Naive thymus-derived CD4-positive, alpha-beta T cell (primary cell): Measurements from ENCODE around the gene VWA5B1. TPM values are rescaled to one million over a fixed set of nuclear protein-coding genes. Genes with fewer than 3 reads are reported as not detected.

Source experiments
- ATAC-seq: fragments of 150-1000 bp; cut with Tn5 transposase; 2 replicates; pipeline ENCODE4 v1.10.0; 2021; ENCODE audit warnings: mild to moderate bottlenecking, moderate library complexity
- CTCF ChIA-PET: fragments of 350-600 bp; sonication (Branson Sonifier 250); formaldehyde crosslinking; loops from one replicate; lab custom pipeline; 2021; ENCODE audit warnings: antibody characterized with exemption; lab: Charles Lee
- POLR2A ChIA-PET: fragments of 350-600 bp; sonication (Branson Sonifier 250); formaldehyde crosslinking; loops from one replicate; lab custom pipeline; 2021; ENCODE audit warnings: antibody characterized with exemption, inconsistent platforms; lab: Charles Lee
- DNase-seq, 9 donors: peaks; one replicate each; pipeline versions ENCODE4 v3.0.0 to v3.0.0-alpha.2; 2020 to 2022; ENCODE audit warnings: mixed read lengths in 1 of 9
- H3K27ac ChIP-seq: one replicate; pipeline ENCODE4 v1.7.0; 2013; ENCODE audit warnings: mild to moderate bottlenecking, low read depth, low read length, moderate library complexity
- H3K27me3 ChIP-seq, 2 donors: one replicate each; pipeline ENCODE4 v1.7.0; 2013; ENCODE audit warnings: low read length in 2 of 2, mild to moderate bottlenecking in 2 of 2, moderate library complexity in 2 of 2; ENCODE audit not compliant: control insufficient read depth in 2 of 2, insufficient read depth in 2 of 2
- H3K36me3 ChIP-seq, 3 experiments: 1 replicate in 2 of 3; 2 replicates in 1 of 3; pipeline ENCODE4 v1.7.0; 2013; ENCODE audit warnings: low read length in 3 of 3, mild to moderate bottlenecking in 3 of 3, moderate library complexity in 1 of 3; ENCODE audit not compliant: insufficient read depth in 3 of 3, control insufficient read depth in 2 of 3
- H3K4me1 ChIP-seq, 2 donors: one replicate each; pipeline ENCODE4 v1.7.0; 2013; ENCODE audit warnings: low read length in 2 of 2, mild to moderate bottlenecking in 2 of 2, moderate library complexity in 1 of 2; ENCODE audit not compliant: control insufficient read depth in 2 of 2, insufficient read depth in 2 of 2
- H3K4me3 ChIP-seq: 2 replicates; pipeline ENCODE4 v1.7.0; 2013; ENCODE audit warnings: mild to moderate bottlenecking, low read length
- H3K9me3 ChIP-seq, 3 experiments: 1 replicate in 2 of 3; 2 replicates in 1 of 3; pipeline ENCODE4 v1.7.0; 2013; ENCODE audit warnings: low read length in 3 of 3; ENCODE audit not compliant: control insufficient read depth in 2 of 3
- H3K27ac Mint-ChIP-seq, 9 donors: one replicate each; pipeline ENCODE4 v1.8.0; 2020 to 2022; ENCODE audit warnings: mixed read lengths in 9 of 9, mild to moderate bottlenecking in 8 of 9, moderate library complexity in 5 of 9, inconsistent platforms in 2 of 9
- H3K27me3 Mint-ChIP-seq, 5 donors: one replicate each; pipeline ENCODE4 v1.8.0; 2021 to 2022; ENCODE audit warnings: mixed read lengths in 5 of 5, mild to moderate bottlenecking in 1 of 5
- H3K36me3 Mint-ChIP-seq, 5 donors: one replicate each; pipeline ENCODE4 v1.8.0; 2020 to 2022; ENCODE audit warnings: mixed read lengths in 5 of 5, mild to moderate bottlenecking in 3 of 5, inconsistent platforms in 1 of 5
- H3K4me1 Mint-ChIP-seq, 7 donors: one replicate each; pipeline ENCODE4 v1.8.0; 2020 to 2022; ENCODE audit warnings: mixed read lengths in 7 of 7, mild to moderate bottlenecking in 3 of 7, inconsistent platforms in 1 of 7
- H3K4me3 Mint-ChIP-seq, 10 donors: one replicate each; pipeline ENCODE4 v1.8.0; 2020 to 2022; ENCODE audit warnings: mild to moderate bottlenecking in 10 of 10, mixed read lengths in 10 of 10, moderate library complexity in 6 of 10, inconsistent platforms in 2 of 10
- H3K9me3 Mint-ChIP-seq, 11 donors: one replicate each; pipeline ENCODE4 v1.8.0; 2020 to 2022; ENCODE audit warnings: mixed read lengths in 11 of 11, mild to moderate bottlenecking in 4 of 11, inconsistent platforms in 1 of 11, moderate library complexity in 1 of 11
- intact Hi-C, 2 donors: fragments of 100-400 bp; cut with micrococcal nuclease; formaldehyde crosslinking; loops; one replicate each; pipeline ENCODE4 v1.15.1; 2023
- polyA plus RNA-seq, 2 donors: library from polyadenylated mRNA; unstranded; fragments of 300-500 nt; fragmentation: Illumina TruSeq; gene quantifications; one replicate each; pipeline ENCODE4 v1.2.3, GENCODE V29; 2021
- total RNA-seq, 6 experiments: library from RNA in 5 of 6; stranded (reverse) in 5 of 6; gene quantifications; 1 replicate in 5 of 6; 2 replicates in 1 of 6; pipeline ENCODE4 v1.2.3 and lab custom pipeline; 2021 to 2026

VWA5B1 gene
- total and polyA plus RNA-seq, 7 experiments from 2014 or later: 0.05 to 0.46 (median 0.08) TPM; not detected in 2

DNA sequence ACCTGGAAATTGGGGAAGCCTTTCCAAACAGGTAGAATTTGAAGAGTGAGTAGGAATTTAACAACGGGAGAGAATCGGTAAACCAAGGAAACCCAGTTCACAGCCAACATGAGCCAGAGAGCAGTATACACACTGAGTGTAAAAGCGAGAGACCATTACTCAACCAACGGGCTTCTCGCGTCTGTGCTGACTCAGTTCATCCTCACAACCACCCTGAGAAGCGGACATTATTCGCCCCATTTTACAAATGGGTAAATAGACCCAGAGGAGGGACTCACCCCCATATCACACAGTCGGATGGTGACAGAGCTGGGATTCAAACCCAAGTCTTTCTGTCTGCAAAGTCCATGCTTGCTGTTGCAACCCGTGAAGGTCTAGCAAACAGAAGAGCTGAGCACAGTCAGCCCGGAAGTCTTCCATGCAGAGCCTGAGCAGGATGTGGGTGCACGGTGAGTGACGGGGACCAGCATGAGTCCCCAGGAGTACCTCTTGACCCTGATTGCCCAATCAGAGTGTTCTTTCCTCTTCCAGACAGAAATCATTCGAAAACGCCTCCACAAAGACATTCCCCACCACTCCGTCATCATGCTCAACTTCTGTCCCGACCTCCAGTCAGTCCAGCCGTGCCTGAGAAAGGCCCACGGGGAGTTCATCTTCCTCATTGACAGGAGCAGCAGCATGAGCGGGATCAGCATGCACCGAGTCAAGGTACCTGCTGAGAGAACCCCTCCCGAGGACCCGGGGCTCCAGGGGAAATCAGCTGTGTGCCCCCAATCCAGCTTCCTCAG is 32.3 kb downstream of the VWA5B1 start:
- H3K27ac ChIP-seq: peak overlapping the region; percentile 61
- intact Hi-C loops: loop anchor here in 1 of 2 donors (2.0 kb wide), 1 partner anchor 74 kb away; no protein-coding TSS in a partner anchor
- H3K4me1 ChIP-seq: peaks cover 0 to 16% of the 10 kb centered on the region in 2 donors
- Mint-ChIP-seq H3K27me3 (peaks cover 5 to 26% (median 7%) of the 10 kb centered on the region in 5 donors), H3K4me3 (peak overlapping the region; percentile 21 to 86 (median 77)), H3K4me1 (peaks cover 17 to 33% (median 28%) of the 10 kb centered on the region in 7 donors), H3K9me3 (no peaks in the 10 kb centered on the region), H3K27ac (peak overlapping the region; percentile 46 to 94 (median 84)), H3K36me3 (no peaks in the 10 kb centered on the region)
- H3K4me3 ChIP-seq: peak overlapping the region; percentile 57
- ChIA-PET POLR2A (no interaction called here), CTCF (no interaction called here)
- no peaks in the 10 kb centered on the region for H3K27me3 ChIP-seq
- H3K36me3 ChIP-seq: no peaks in the 10 kb centered on the region
- ATAC-seq: peak; percentile 85
- H3K9me3 ChIP-seq: no peaks in the 10 kb centered on the region
- peak in 8 of 9 donors; percentile 22 to 57 (median 42) for DNase-seq

DNA sequence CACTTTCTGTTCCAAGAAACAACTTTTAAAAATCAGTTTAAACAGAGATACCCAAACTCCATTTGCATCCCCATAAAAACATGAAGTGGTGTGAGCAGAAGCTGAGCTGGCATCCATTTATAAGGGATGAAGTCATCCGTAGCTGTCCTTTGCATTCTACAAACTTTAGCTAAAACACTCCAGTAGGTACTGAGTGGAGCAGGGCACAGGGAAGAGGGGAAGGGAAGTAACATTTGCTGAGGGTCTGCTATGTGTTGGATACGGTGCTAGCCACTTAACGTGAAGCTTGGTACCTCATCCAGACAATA is 32.9 kb downstream of the VWA5B1 start:
- H3K9me3 Mint-ChIP-seq: no peaks in the 10 kb centered on the region
- H3K4me3 ChIP-seq: peak overlapping the region; percentile 57
- H3K4me1 ChIP-seq: peaks cover 0 to 16% of the 10 kb centered on the region in 2 donors
- no peaks in the 10 kb centered on the region for H3K36me3 ChIP-seq
- peak overlapping the region; percentile 46 to 94 (median 84) for H3K27ac Mint-ChIP-seq
- H3K27me3 Mint-ChIP-seq: peaks cover 5 to 31% (median 7%) of the 10 kb centered on the region in 5 donors
- DNase-seq: no peak
- no peak for ATAC-seq
- intact Hi-C loops: loop anchor here in 1 of 2 donors (2.0 kb wide), 1 partner anchor 75 kb away; no protein-coding TSS in a partner anchor
- H3K9me3 ChIP-seq: no peaks in the 10 kb centered on the region
- no peaks in the 10 kb centered on the region for H3K27me3 ChIP-seq
- CTCF ChIA-PET: no interaction called here
- H3K36me3 Mint-ChIP-seq: no peaks in the 10 kb centered on the region
- peak overlapping the region; percentile 61 for H3K27ac ChIP-seq
- POLR2A ChIA-PET: no interaction called here
- H3K4me3 Mint-ChIP-seq: peak overlapping the region in 8 of 10 donors; percentile 62 to 86 (median 80)
- peaks cover 17 to 33% (median 28%) of the 10 kb centered on the region in 7 donors for H3K4me1 Mint-ChIP-seq

DNA sequence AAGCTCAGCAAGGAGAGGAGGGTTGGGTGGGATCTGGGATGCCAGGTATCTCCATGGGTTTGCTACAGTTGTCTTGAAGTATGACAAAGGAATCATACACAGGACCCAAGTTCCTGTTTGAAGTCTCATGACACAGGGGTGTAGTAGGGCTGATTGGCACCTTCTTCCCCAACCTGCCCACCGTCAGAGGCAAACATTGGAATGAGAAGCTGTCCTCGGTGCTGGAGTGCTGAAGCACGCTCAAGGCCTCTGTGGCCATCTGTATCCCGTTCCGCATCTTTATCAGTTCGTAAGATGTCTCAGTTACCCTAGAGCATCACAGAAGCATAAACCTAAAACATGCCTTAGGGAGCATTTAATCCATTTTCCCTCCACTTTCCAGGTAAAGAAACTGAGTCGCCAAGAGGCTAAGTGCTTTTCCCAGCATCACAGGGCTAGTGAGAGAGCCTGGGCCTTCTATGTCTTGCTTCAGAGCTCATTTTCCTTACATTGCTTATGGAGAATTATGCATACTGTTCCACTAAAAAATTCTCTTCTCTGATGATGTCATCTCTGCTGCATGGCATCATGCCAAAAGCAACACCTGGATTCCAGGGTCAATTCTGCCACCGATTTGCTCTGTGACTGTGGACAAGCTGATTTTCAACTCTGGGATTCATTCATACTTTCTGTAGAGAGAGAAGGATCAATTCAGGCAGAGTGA is 34.2 kb downstream of the VWA5B1 start:
- Mint-ChIP-seq H3K4me3 (no peak overlapping the region), H3K36me3 (no peaks in the 10 kb centered on the region), H3K27ac (no peak overlapping the region), H3K9me3 (no peaks in the 10 kb centered on the region), H3K27me3 (peaks cover 5 to 30% (median 7%) of the 10 kb centered on the region in 5 donors), H3K4me1 (peaks cover 17 to 33% (median 28%) of the 10 kb centered on the region in 7 donors)
- H3K27me3 ChIP-seq: no peaks in the 10 kb centered on the region
- CTCF ChIA-PET: no interaction called here
- DNase-seq (no peak), ATAC-seq (no peak)
- no peaks in the 10 kb centered on the region for H3K9me3 ChIP-seq
- POLR2A ChIA-PET: no interaction called here
- H3K36me3 ChIP-seq: no peaks in the 10 kb centered on the region
- H3K4me1 ChIP-seq: peaks cover 0 to 16% of the 10 kb centered on the region in 2 donors
- H3K4me3 ChIP-seq: no peak overlapping the region
- H3K27ac ChIP-seq: no peak overlapping the region
- intact Hi-C loops: no loop called here

DNA sequence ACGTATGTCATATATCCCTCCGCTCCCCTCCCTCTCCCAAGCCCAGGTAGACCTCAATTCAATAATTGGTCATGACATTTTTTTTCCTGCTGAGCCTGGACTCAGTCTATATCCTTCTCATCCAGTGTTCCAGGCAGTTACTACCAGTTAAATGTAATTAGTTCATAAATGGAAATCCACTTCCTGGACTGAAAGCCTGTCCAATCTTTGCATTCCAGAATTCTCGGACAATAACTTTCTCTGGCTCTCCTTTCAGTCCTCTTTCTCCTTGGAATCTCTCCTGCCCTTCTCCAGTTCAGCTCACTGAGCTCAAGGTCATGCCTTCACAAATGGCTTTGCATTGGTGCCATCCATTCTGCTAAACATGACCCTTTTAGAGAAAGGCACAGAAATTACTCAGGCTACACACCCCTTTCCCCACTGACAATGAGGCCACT is 34.8 kb downstream of the VWA5B1 start:
- POLR2A ChIA-PET: no interaction called here
- H3K36me3 ChIP-seq: no peaks in the 10 kb centered on the region
- ATAC-seq (no peak), DNase-seq (no peak)
- Mint-ChIP-seq H3K4me3 (no peak overlapping the region), H3K27ac (no peak overlapping the region), H3K4me1 (peaks cover 17 to 32% (median 28%) of the 10 kb centered on the region in 7 donors), H3K9me3 (no peaks in the 10 kb centered on the region), H3K36me3 (no peaks in the 10 kb centered on the region), H3K27me3 (peaks cover 5 to 30% (median 7%) of the 10 kb centered on the region in 5 donors)
- H3K4me3 ChIP-seq: no peak overlapping the region
- H3K27ac ChIP-seq: no peak overlapping the region
- intact Hi-C loops: no loop called here
- no peaks in the 10 kb centered on the region for H3K27me3 ChIP-seq
- H3K9me3 ChIP-seq: no peaks in the 10 kb centered on the region
- CTCF ChIA-PET: no interaction called here
- H3K4me1 ChIP-seq: peaks cover 0 to 16% of the 10 kb centered on the region in 2 donors

DNA sequence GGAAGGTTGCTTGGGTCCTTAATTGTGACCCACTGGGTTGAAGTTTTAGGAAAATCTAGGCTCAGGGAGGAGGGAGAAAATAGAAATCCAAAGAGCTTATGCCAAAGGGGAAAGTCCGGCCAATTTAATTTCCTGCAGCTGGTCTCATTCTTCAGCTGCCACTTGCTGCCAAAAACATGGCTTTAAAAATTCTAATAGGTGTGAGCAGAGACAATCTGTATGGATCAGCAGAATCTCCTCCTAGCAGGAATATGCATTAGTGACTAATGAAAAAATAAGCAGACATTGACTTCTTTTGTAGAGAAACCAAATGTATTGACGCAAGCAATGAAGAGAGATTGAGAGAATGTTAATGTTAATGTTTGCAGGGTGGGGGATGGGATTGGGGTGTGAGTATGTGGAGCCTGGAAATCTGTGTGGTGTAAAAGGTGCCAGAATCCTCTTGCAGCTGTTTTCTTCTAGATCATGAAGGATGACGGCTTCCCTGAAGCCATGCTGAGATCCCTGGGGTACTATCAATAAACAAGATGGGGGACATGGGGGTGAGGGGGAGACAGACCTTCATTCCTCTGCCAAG is 35.3 kb downstream of the VWA5B1 start:
- ChIA-PET POLR2A (no interaction called here), CTCF (no interaction called here)
- Mint-ChIP-seq H3K27ac (no peak overlapping the region), H3K4me3 (no peak overlapping the region), H3K9me3 (peaks cover 0 to under 1% (median 0%) of the 10 kb centered on the region in 11 donors), H3K36me3 (no peaks in the 10 kb centered on the region), H3K4me1 (peaks cover 17 to 27% (median 24%) of the 10 kb centered on the region in 7 donors), H3K27me3 (peaks cover 5 to 28% (median 7%) of the 10 kb centered on the region in 5 donors)
- H3K9me3 ChIP-seq: no peaks in the 10 kb centered on the region
- no peak overlapping the region for H3K27ac ChIP-seq
- DNase-seq: no peak
- peaks cover 0 to 13% of the 10 kb centered on the region in 2 donors for H3K4me1 ChIP-seq
- intact Hi-C loops: no loop called here
- no peak overlapping the region for H3K4me3 ChIP-seq
- no peaks in the 10 kb centered on the region for H3K27me3 ChIP-seq
- H3K36me3 ChIP-seq: no peaks in the 10 kb centered on the region
- ATAC-seq: no peak

DNA sequence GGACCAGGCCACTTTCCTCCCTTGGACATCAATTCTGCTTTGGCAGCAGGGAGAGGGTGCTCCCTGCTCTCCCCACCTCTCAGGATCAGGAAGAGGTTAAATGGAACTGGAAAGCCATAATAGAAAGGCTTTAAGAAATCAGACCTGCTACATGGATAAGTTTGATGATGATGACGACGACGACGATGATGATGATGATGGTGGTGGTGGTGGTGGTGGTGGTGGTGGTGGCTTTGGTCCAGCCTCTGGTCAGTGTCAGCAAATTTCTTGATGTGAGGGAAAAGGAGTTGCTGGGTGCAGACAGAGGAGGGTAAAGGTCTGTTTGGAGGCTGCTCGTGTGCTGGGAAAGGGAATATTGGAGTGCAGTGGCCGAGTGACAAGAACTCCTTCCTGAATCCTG is 36.8 kb downstream of the VWA5B1 start:
- Mint-ChIP-seq H3K4me1 (peaks cover 2 to 12% (median 8%) of the 10 kb centered on the region in 7 donors), H3K4me3 (no peak overlapping the region), H3K27me3 (peaks cover 5 to 25% (median 7%) of the 10 kb centered on the region in 5 donors), H3K36me3 (no peaks in the 10 kb centered on the region), H3K27ac (no peak overlapping the region), H3K9me3 (peaks cover 0 to 4% (median 0%) of the 10 kb centered on the region in 11 donors)
- Histone ChIP-seq H3K4me1 (peaks cover 0 to 6% of the 10 kb centered on the region in 2 donors), H3K9me3 (no peaks in the 10 kb centered on the region), H3K4me3 (no peak overlapping the region), H3K27me3 (no peaks in the 10 kb centered on the region), H3K27ac (no peak overlapping the region), H3K36me3 (no peaks in the 10 kb centered on the region)
- DNase-seq (no peak), ATAC-seq (no peak)
- POLR2A ChIA-PET: no interaction called here
- intact Hi-C loops: no loop called here
- CTCF ChIA-PET: no interaction called here
